ENCODE results near the gene KCTD3.

The KCTD3 gene

DNA sequence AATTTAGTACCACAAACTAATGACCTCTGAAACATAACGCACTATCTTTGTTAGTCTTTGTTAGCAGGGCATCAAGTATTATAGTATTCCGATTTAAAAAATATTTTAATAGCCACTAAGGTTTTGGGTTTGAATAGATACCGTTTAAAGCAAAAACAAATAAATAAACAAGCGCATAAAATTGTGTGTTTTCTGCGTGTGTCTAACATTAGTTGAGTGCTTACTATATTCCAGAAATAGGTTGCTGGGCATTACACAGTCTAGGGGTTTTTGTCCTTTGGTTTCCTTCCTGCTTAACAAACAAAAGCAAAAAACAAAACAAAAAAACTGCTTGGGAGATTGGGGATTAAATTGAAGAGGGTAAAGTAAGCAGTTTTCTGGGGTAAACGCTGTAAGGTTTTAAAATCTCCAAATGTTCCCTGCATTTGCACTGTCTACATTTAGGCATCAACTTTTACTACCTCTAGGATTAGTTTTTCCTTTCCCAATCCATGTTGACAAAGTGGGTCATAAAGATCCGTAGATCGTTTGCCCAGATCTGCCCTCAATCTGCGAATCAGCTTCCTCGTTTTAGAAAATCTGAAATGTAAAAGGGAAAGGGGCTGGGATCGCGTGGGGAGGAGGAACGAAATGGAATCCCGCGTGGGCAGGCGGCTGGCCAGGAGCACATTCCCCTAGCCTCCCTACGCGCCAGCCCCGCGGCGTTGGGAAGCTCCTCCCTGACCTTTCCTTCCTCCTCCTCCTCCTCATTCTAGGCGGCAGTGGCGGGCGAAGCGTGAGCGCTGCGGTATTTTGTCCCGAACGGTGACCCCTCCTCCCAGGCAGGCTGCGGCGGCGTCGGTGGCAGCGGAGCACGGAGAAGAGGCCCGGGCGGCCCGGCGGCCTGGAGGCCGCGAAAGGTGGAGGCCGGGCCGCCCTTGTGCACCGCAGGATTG is at the start of gene KCTD3:
TSS of gene KCTD3 (plus strand) at position 749 of the 935 bp plus-strand sequence. CDS start 382 bp downstream, outside the sequence.
- peak; percentile 89 for DNase-seq (ENCODE audit: low spot score)

DNA sequence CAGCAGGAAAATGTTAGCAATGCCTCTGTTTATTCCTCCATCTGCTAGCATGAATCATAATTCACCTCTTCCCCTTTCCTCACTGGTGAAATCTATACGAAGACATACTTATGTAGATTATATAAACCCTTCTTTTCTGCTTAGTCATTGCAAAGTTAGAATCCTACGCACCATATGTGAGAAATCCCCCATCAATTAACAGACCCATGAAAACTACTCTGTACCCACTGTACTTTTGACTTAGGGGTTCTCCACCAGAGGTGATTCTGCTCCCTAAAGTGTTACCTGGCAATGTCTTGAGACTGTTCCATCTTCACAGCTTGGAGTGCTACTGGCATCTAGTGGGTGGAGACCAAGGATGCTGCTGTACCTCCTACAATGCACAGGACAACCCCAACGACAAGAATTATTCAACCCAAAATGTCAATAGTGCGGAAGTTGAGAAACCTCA is 49.6 kb upstream of the KCTD3 start:
- DNase-seq (ENCODE audit: low spot score): no peak

DNA sequence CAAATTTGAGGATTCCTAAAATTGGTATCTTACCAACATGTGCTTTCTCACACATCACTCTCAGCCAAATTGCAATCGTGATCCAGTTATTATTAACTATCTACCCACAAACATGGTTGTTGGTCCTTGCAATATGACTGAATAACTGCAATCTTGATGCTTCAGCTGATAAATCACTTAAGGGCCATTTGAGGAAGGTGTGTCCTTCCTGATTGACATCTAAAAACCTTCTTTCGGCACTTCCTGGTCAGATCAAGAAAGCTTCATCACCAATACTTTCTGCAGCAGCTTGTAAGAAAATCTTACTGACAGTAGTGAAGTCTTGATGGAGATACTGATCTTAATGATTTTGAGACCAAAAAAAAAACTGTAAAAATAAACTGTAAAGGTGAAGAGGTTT is 48.5 kb upstream of the KCTD3 start:
- DNase-seq (ENCODE audit: low spot score): no peak

DNA sequence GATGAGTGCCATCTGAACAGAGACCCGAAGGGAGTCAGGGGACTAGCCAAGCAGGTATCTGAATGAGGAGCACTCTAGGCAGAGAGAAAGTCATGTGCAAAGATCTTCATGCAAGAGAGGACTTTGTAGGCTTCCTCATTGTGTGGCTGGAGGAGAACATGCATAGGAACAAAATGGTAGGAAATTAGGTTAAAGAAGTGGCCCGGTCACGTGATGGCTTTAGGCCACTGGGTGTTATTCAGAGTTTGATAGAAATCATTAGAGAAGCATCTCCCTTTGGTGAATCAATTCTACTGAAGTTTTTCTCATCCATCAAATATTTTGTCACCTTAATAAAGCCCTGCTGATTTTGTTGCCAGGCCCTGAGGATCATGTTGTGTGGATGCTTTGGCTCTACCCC is 45.8 kb upstream of the KCTD3 start:
- DNase-seq (ENCODE audit: low spot score): no peak

DNA sequence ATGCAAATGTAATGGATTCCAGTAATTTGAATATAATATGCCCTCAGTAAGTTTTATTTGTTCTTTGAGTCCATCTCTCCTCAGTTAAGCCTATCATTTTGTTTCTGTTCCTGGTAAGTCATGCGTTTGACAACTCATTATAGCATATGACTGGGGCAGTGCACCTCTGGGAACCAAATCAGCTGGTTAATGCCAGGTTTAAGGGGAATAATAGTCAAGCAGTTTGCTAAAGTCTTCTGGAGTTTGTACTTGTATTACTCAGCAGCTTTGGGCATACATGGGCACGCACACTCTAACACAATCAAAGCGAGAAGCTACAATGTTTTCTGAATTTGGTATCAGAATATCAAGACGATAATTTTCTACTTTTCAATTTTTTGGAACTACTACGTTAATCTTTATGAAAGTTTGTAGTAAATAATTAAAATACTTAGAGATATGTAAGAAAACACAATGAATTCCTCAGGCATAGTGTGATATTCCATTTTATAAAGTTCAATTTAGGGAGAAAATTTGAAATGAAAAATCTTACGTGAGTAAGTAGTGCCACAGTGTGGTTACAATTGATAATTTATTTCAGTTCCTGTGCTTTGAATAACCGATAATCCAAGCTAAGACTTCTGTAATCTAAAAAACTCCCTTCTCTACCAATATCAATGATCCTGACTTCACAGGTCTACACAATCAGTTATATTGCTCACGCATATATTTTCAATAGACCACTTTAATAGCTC is 43.8 kb upstream of the KCTD3 start:
- DNase-seq (ENCODE audit: low spot score): peak; percentile 28

DNA sequence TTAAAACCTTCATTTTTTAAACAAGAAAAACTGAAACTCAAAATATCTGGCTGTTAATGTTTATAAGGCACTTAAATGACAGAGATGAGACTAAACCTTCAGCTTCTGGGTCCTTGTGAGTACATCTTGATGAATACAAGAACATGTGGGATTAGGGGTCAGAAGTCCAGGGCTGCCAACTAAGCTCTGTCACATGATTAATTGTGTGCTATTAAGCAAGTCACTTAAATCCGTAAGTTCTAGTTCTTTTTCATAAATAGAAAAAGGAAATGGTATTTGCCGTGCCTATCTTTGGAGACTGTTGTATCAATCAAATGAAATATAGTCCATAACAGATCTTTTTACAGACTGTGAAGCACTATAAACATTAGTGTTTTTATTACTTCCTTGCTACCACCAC is 43.2 kb upstream of the KCTD3 start:
- DNase-seq (ENCODE audit: low spot score): no peak

DNA sequence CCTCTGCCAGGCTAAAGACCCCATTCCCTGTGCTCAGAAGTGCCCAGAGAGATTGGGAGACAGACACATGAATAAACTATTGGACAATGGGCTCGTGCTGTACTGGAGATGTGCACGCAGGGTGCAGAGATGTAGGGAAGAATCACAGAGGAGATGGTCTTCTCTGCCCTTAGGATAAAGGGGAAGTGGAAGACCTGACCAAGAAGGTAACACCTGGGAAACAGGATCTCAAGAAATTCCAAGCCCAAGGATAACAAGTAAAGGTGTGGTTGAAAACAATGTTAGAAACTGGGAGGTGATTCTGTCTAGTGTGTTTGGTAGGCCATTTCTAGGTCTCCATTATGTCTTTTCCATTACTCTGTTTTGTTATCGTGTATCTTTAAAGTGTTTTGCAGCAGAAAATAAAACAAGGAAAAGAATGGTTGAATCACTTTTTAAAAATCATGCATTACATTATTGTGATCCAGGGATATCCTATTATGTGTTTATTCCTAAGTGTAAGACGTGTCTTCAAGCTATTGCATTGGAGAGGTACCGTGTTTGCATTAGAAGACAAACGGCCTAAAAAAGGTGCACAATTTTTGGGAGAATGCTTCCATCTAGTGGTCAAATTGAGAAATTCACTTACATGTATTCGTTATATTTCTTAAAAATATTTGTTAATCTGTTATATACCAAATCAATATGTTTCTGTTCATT is 40.8 kb upstream of the KCTD3 start:
- peak; percentile 45 for DNase-seq (ENCODE audit: low spot score)

DNA sequence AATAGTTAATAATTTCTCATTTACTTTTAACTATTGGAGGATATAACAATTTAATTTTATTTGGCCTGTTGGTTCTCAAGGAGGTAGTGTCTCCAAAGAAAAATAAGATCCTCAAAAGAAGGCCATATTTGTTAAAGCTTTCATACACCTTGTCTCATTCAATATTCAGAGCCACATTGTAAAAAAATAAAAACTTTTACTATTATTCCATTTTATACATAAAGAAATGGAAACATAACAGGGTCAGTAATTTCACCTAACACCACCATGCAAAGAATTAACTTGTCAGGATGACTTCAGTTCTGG is 40.3 kb upstream of the KCTD3 start:
- no peak for DNase-seq (ENCODE audit: low spot score)

DNA sequence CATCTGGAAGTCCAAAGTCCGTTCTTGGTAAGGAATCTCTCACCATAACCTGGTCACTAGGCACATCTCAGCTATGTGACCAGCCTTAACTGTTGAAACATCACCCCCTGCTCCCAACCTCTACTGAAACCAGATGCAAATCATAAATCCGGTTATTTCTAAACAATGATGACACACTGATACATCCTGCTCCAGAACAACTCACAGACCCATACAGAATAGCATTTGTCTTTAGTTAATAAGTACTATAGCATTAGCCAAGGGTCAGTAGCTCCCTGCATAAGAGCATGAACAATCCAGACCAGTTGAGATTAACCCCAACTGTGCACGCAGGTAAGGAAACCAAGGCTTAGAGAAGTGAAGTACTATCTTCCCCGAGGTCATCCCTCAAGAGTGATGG is 38.0 kb upstream of the KCTD3 start:
- no peak for DNase-seq (ENCODE audit: low spot score)

DNA sequence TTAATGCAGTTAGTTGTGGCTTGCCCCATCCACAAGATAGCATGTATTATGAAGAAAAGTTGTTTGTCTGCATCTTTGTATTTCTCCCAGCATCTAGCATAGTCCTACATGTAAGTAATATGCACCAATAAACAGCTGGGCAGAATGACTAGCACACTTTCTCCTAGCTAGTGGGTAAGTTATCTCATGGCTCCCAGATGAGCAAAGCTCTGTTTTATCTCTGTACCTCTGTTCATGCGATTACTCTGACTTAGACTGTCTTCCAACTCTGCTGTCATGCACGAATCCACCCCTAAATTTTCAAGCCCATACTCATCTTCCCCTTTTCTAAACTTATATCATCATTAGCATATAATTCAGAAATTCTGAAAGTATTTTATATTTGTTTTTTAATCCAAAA is 37.5 kb upstream of the KCTD3 start:
- DNase-seq (ENCODE audit: low spot score): no peak

DNA sequence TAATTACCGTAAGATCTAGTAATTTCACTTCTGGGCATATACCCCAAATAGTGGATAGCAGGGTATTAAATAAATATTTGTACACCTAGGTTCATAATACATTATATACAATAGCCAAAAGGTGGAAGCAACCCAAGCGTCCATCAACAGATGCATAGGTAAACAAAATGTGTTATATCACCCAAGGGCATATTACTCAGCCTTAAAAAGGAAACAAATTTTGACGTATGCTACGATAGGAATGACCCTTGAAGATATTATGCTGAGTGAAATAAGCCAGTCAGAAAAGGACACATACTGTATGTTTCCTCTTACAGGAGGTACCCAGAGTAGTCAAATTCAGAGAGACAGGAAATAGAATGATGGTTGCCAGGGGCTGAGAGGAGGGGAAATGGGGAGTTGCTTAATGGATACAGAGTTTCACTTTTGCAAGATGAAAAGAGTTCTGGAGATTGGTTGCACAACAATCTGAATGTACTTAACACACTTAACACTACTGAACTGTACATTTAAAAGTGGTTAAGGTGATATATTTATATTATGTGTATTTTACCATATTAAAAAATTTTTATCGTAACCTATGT is 36.6 kb upstream of the KCTD3 start:
- no peak for DNase-seq (ENCODE audit: low spot score)

DNA sequence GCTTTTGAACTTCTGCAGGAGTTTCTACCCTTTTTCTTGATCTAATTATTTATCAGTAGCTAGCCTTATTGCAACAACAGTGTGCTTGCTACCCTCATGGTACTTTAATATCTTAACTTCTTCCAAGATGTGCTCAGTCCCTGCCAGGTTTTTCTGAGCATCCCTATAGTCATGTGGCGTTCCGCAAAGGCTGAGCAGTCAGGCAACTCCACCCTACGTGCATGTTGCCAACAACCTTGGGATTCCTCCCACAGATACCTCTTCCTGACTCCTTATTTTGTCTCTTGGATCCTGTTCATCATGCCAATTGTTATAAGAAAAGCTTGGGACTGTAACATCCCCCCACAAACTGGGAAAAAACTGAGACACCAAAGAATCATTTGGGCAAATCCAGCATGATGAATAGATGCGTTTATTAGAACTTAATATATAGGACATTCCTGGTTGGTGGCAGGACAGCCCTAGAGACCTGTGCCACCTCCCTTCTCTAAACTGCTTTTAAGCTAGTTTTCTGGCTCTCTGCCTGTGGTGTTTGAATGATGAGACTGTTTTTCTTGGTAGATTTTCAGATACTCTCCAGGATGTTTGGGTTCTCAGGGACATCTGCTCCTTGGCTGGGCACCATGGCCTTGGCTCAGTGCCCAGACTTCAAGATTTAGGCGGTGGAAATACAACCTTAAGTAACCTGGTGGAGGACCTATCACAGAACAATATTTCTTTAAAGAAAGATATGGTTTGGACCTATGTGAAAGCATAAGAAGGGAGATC is 27.1 kb upstream of the KCTD3 start:
- no peak for DNase-seq (ENCODE audit: low spot score)

DNA sequence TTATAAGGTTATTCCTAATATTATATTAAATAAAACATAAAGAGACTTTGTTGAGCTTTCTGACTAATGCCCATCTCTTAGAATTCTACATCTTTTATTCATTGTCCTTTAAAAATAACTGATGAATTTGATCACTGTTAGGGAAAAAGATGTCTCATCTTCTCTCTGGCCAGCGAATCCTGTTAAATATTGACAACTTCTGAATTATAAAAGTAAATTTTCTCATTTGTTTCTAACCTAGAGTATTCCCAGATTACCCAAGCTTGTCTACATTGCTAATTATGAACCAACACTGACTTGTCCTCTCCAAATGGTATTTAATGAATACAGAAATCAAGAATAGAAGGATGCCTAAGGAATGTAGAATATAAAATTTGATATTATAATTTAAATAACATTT is 24.8 kb upstream of the KCTD3 start:
- DNase-seq (ENCODE audit: low spot score): peak; percentile 56

DNA sequence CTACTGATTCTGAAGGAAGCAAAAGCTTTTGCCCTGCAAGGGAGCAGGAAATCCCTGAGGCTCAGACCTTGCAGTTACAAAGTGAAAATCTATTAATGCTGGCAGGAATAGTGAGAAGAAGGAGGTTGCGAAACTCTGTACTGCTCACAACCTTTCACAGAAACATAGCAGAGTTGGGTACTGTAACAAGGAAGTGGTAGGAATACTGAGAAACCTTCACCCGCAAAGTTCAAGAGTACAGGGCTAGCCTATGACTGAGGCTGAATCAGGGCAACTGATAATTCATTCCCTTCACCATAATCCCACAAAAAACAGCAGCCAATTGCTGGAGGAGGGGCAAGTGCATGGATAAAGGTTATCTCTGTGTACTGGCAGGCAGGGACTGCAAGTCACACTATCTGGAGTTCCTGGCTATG is 23.9 kb upstream of the KCTD3 start:
- DNase-seq (ENCODE audit: low spot score): peak; percentile 22

DNA sequence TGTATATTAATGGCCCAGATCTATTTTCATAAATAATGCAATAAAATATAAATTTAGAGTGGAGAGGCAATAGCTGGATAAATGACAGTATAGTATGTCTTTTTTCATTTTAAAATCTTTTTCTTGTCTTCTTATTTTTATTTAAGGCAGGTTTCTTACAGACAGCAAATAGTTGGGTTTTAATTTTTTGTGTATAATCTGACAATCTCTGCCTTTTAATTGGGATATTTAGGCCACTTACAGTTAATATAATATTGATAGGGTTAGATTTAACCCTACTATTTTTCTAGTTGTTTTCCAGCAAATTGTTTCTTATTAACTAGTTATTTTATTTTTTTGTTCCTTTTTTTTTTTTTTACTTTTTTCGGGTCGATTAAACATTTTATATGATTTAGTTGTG is 23.3 kb upstream of the KCTD3 start:
- no peak for DNase-seq (ENCODE audit: low spot score)

DNA sequence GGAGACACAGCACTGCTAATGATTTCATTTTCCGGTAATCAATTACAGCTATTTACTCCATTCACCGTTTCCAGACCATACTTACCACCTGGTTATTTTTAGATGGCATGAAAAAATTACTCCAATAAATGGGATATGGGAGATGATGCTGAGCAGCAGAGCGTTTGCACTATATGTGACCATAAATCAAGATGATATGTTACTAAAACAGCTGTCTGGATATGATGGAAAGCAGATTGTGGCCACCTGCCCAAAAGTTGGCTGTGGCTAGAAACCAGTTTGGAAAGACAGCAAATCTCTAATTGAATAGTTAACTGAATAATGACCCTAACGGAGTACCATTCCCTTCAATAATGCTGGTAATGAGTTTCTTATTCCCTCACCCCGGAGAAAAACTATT is 22.5 kb upstream of the KCTD3 start:
- DNase-seq (ENCODE audit: low spot score): no peak

DNA sequence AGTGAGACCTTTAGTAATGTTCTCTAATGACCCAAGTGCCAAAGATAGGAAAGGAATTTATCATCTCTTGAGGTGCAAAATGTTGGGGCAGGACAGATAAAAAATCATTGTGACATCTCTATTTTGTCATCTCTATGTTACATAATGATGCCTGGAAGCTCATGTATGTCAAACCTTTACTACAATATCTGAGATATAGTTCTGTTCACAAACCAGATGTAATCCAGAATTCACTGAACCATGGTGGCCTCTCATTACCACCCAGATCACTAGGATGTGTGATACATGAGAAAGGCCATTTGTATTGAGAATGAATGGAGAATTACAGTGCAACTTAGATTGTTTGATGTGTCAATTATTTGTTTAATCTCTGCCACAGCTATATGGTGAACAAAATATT is 22.0 kb upstream of the KCTD3 start:
- DNase-seq (ENCODE audit: low spot score): no peak

DNA sequence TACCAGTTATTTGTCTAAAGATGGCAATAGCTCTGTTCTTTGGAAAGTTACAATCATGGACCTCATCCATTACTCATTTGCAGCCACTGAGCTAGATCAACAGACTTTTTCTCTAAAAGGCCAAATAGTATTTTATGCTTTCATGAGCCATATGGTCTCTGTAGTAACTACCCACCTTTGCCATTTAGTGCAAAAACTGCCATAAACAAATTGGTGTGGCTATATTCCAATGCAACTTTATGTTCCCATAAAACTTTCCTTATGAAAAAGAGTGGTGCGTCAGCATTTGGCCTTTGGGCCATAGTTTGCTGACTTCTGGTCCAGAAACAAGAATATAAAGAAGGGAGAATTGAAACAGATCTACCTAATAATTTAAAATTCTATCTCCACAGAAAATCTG is 20.1 kb upstream of the KCTD3 start:
- no peak for DNase-seq (ENCODE audit: low spot score)

DNA sequence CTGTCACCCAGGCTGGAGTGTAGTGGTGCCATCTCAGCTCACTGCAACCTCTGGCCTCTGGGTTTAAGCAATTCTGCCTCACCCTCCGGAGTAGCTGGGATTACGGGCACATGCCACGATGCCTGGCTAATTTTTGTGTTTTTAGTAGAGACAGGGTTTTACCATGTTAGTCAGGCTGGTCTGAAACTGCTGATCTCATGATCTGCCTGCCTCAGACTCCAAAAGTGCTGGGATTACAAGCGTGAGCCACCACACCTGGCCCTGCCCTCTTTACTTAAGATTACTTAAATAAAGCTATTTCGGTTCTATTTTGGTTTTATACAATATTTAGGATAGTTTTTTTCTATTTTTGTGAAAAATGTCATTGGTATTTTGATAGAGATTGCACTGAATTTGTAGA is 15.3 kb upstream of the KCTD3 start:
- DNase-seq (ENCODE audit: low spot score): no peak

DNA sequence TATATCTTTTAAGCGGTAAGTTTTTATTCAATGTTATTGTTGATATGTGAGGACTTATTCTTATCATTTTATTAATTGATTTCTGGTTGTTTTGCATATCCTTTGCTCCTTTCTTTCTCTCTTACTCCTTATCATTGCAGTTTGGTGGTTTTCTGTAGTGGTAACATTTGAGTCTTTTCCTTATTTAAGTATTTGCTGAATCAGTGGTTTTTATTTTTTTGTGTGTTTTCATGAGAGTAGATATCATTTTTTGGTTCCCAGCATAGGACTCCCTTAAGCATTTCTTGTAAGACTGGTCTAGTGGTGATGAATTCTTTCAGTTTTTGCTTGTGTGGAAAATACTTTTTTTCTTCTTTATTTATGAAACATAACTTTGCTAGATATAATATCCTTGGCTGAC is 12.2 kb upstream of the KCTD3 start:
- no peak for DNase-seq (ENCODE audit: low spot score)

DNA sequence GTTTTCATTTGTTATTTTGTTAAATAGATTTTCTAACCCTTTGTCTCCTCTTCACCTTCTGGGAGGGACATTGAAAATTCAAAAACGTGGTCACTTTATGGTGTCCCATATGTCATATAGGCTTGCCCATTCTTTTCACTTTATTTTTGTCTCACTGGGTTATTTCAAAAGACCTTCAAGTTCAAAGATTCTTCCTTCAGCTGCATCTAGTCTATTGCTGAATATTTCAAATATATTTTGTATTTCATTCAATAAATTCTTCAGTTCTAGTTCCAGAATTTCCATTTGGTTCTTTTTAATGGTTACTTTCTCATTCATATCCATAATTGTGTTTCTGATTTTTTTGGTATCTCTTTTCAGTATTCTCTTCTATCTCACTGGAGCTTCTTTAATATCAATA is 11.6 kb upstream of the KCTD3 start:
- no peak for DNase-seq (ENCODE audit: low spot score)

DNA sequence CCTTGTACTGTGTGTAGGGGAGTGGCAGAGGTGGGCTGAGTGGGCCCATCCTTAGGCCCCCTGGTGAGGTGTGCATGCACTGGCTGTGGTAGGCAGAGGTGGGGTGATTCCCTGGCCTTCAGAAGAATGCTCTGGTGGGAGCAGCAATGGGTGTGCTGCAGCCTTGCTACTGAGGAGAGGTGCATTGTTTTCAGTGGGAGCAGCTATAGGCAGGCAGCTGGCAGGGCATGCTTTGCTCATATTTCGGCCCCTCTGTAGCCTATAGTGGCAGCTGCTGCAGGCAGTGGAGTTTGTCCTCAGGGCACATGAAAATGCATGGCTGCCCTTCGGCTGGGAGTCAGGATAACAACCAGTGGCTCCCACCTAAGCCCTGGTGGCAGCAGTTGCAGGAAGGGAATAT is 10.1 kb upstream of the KCTD3 start:
- DNase-seq (ENCODE audit: low spot score): no peak

Data from COLO829 (cell line).